ENCODE results near the gene GDPD3. TPM values are rescaled to one million over a fixed set of nuclear protein-coding genes. Genes with fewer than 3 reads are reported as not detected.

The GDPD3 gene
- total RNA-seq, 1 donor from 2014 or later, result 19.7 TPM

- TF ChIP-seq, protein P1, sequence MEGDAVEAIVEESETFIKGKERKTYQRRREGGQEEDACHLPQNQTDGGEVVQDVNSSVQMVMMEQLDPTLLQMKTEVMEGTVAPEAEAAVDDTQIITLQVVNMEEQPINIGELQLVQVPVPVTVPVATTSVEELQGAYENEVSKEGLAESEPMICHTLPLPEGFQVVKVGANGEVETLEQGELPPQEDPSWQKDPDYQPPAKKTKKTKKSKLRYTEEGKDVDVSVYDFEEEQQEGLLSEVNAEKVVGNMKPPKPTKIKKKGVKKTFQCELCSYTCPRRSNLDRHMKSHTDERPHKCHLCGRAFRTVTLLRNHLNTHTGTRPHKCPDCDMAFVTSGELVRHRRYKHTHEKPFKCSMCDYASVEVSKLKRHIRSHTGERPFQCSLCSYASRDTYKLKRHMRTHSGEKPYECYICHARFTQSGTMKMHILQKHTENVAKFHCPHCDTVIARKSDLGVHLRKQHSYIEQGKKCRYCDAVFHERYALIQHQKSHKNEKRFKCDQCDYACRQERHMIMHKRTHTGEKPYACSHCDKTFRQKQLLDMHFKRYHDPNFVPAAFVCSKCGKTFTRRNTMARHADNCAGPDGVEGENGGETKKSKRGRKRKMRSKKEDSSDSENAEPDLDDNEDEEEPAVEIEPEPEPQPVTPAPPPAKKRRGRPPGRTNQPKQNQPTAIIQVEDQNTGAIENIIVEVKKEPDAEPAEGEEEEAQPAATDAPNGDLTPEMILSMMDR (conservative IDR thresholded peaks at IDR 0.05), result no peak
- H3K4me3 Mint-ChIP-seq, result no peak overlapping the region
- no peaks in the 10 kb centered on the region for H3K36me3 Mint-ChIP-seq
- no peaks in the 10 kb centered on the region for H3K4me1 Mint-ChIP-seq (ENCODE audit: unreplicated experiment)
- H3K27me3 Mint-ChIP-seq, result no peaks in the 10 kb centered on the region
- no peak for DNase-seq (ENCODE audit: extremely low spot score, unreplicated experiment)
- H3K27ac Mint-ChIP-seq, result no peak overlapping the region
- H3K9me3 Mint-ChIP-seq, result peaks cover 5% of the 10 kb centered on the region
Observed at GRCh38 chr16:30149250-30149930, 36.1 kb upstream of the GDPD3 start.

DNA sequence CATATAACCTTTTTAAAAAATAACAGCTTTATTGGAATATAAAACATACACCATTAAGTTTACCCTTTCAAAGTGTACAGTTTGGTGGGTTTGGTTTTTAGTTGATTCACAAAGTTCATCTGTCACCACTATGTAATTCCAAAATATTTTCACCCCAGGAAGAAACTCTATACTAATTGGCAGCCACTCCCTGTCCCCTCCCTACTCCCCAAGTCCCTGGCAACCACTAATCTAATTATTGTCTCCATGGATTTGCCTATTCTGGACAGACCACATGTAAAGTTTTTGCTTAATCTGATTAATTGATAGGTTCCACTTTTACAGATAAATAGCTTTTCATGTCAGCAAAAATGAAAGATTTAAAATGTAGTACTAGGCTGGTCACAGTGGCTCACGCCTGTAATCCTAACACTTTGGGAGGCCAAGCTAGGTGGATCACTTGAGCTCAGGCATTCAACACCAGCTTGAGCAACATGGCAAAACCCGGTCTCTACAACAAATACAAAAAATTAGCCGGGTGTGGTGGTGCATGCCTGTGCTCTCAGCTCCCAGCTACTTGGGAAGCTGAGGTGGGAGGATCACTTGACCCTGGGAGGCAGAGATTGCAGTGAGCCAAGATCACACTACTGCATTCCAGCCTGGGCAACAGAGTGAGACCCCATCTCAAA lies 34.6 kb upstream of the GDPD3 start:
- H3K4me3 Mint-ChIP-seq, result no peak overlapping the region
- H3K36me3 Mint-ChIP-seq, result no peaks in the 10 kb centered on the region
- H3K27me3 Mint-ChIP-seq, result no peaks in the 10 kb centered on the region
- H3K27ac Mint-ChIP-seq, result no peak overlapping the region
- DNase-seq (ENCODE audit: extremely low spot score, unreplicated experiment), result no peak
- peaks cover 5% of the 10 kb centered on the region for H3K9me3 Mint-ChIP-seq
- TF ChIP-seq, protein P1 (conservative IDR thresholded peaks at IDR 0.05), result no peak
- no peaks in the 10 kb centered on the region for H3K4me1 Mint-ChIP-seq (ENCODE audit: unreplicated experiment)

DNA sequence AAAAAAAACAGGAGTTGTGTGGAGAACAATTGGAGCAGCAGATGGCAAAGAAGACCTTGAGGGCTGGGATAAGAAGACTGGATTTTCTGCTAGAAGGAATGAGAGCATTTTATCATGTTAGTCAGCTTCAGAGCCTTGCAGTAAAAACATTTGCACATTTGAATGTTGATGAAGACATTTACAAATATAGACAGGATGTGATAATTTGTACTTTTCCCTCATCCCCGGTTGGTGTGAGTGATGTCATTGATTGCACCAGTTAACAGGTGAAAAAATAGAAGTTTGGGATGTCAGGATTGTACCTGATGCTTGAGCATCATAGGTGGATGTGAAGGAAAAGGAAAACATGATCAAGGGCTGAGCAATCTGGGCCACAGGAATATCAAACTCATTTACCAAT lies 32.3 kb upstream of the GDPD3 start:
- Mint-ChIP-seq H3K9me3 (peaks cover 5% of the 10 kb centered on the region), H3K4me3 (no peak overlapping the region), H3K27ac (no peak overlapping the region), H3K36me3 (no peaks in the 10 kb centered on the region), H3K27me3 (no peaks in the 10 kb centered on the region), H3K4me1 (ENCODE audit: unreplicated experiment) (no peaks in the 10 kb centered on the region)
- no peak for DNase-seq (ENCODE audit: extremely low spot score, unreplicated experiment)
- TF ChIP-seq, protein P1 (conservative IDR thresholded peaks at IDR 0.05), result no peak

GRCh38 chr16:30144917-30145316 lies 31.6 kb upstream of the GDPD3 start:
- peaks cover 5% of the 10 kb centered on the region for H3K9me3 Mint-ChIP-seq
- no peaks in the 10 kb centered on the region for H3K36me3 Mint-ChIP-seq
- no peak overlapping the region for H3K4me3 Mint-ChIP-seq
- DNase-seq (ENCODE audit: extremely low spot score, unreplicated experiment), result no peak
- H3K27me3 Mint-ChIP-seq, result no peaks in the 10 kb centered on the region
- H3K4me1 Mint-ChIP-seq (ENCODE audit: unreplicated experiment), result no peaks in the 10 kb centered on the region
- TF ChIP-seq, protein P1 (conservative IDR thresholded peaks at IDR 0.05), result no peak
- no peak overlapping the region for H3K27ac Mint-ChIP-seq

DNA sequence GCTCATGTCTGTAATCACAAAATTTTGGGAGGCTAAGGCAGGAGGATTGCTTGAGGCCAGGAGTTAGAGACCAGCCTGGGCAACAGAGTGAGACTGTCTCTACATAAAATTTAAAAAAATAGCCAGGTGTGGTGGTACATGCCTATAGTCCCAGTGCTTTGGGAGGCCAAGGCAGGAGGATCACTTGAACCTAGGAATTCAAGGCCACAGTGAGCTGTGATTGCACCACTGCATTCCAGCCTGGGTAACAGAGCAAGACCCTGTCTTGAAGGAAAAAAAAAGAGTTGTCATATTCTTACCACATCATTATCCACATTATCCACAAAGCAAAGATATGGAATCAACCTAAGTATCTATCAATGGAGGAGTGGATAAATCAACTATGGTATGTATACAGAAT lies 30.7 kb upstream of the GDPD3 start:
- TF ChIP-seq, protein P1 (conservative IDR thresholded peaks at IDR 0.05), result no peak
- no peaks in the 10 kb centered on the region for H3K27me3 Mint-ChIP-seq
- DNase-seq (ENCODE audit: extremely low spot score, unreplicated experiment), result no peak
- no peaks in the 10 kb centered on the region for H3K4me1 Mint-ChIP-seq (ENCODE audit: unreplicated experiment)
- no peaks in the 10 kb centered on the region for H3K36me3 Mint-ChIP-seq
- H3K9me3 Mint-ChIP-seq, result no peaks in the 10 kb centered on the region
- H3K4me3 Mint-ChIP-seq, result no peak overlapping the region
- no peak overlapping the region for H3K27ac Mint-ChIP-seq
